Left ventricle myocardium inferior (tissue), 1 donor: ENCODE measurements around the gene HOXD12. TPM values are rescaled to one million over a fixed set of nuclear protein-coding genes. Genes with fewer than 3 reads are reported as not detected.

Experiments used
- DNase-seq: peaks from one replicate; pipeline ENCODE4 v3.0.0-alpha.2; 2020
- H3K27ac ChIP-seq: fragments of 200-600 bp; replicated peaks from 2 replicates; pipeline ENCODE4 v1.8.0; 2021
- H3K27me3 ChIP-seq: fragments of 200-600 bp; 2 replicates; pipeline ENCODE4 v1.8.0; 2021; ENCODE audit warnings: low read depth
- H3K36me3 ChIP-seq: fragments of 200-600 bp; 2 replicates; pipeline ENCODE4 v1.8.0; 2021
- H3K4me1 ChIP-seq: fragments of 200-600 bp; 2 replicates; pipeline ENCODE4 v1.8.0; 2021
- H3K4me3 ChIP-seq: fragments of 200-600 bp; 2 replicates; pipeline ENCODE4 v1.8.0; 2021; ENCODE audit warnings: mild to moderate bottlenecking, moderate library complexity
- H3K9me3 ChIP-seq: fragments of 200-600 bp; replicated peaks from 2 replicates; pipeline ENCODE4 v1.8.0; 2021
- intact Hi-C: fragments of 100-400 bp; cut with micrococcal nuclease; formaldehyde crosslinking; loops from one replicate; pipeline ENCODE4 v1.11.0; 2022
- total RNA-seq: library from RNA; stranded (reverse); fragmentation: NEBNext Ultra II Directional; extraction: Animal tissue kit (Norgen Biotek cat#: 25700); gene quantifications from one replicate; pipeline ENCODE4 v1.2.1, GENCODE V29; 2021
- TF ChIP-seq, protein P1 (sequence below): fragments of 200-600 bp; IDR thresholded peaks from 2 replicates; pipeline ENCODE4 v1.8.0; 2021; ENCODE audit warnings: antibody characterized with exemption, mild to moderate bottlenecking, borderline replicate concordance
- donor health status: DM: no; HTN: yes; CAD: no; lungs with severe emphysema.

Gene HOXD12
- total RNA-seq, 1 donor from 2014 or later = not detected

DNA sequence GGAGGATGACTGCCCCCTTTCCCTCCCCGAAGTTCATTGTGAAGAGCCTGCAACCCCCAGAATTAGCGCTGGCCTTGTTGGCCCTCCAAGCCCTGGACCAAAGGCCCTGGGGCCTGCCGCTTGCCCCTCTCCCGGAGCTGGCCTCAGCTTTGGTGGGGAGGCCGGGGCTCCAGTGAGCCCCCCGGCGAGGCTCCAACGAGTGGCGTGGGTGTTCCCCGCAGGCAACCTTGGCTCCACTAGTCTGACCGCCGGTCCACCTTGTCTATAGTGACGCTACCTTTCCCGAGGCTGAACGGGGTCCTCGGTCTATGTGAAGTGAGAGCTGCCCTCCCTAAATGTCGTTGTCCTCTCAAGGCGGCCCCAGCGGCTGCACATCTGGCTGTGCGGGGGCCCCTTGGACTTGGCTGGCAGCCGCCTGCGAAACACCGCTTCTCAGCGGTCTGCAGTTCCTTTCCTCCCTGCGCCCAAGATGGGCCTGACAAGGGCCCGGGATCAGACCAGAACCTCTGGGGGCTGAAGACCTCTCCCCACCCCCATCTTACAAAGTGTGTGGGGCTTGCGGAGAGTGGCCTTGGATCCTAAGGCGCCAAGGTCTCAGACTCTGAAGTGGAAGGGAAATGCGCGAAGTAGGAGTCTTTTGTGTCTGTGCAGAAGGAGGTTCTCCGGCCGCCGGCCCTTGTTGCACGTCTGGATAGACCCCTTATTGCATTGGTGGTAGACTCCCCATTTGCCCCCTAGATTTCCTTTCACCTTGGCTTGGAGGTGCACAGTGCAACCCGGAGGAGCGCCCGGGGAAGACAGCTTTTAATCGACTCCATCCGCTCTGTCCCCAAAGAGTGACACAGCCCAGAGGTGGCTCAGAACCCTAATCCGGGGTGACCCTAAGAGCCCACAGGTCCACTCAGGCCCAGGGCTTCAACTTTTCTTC, 13.0 kb downstream of the HOXD12 start:
- no peak overlapping the region for H3K27ac ChIP-seq
- no peak overlapping the region for H3K4me3 ChIP-seq
- peaks cover 100% of the 10 kb centered on the region for H3K27me3 ChIP-seq
- intact Hi-C loops = no loop called here
- H3K4me1 ChIP-seq = peaks cover 17% of the 10 kb centered on the region
- H3K36me3 ChIP-seq = no peaks in the 10 kb centered on the region
- TF ChIP-seq, protein P1, sequence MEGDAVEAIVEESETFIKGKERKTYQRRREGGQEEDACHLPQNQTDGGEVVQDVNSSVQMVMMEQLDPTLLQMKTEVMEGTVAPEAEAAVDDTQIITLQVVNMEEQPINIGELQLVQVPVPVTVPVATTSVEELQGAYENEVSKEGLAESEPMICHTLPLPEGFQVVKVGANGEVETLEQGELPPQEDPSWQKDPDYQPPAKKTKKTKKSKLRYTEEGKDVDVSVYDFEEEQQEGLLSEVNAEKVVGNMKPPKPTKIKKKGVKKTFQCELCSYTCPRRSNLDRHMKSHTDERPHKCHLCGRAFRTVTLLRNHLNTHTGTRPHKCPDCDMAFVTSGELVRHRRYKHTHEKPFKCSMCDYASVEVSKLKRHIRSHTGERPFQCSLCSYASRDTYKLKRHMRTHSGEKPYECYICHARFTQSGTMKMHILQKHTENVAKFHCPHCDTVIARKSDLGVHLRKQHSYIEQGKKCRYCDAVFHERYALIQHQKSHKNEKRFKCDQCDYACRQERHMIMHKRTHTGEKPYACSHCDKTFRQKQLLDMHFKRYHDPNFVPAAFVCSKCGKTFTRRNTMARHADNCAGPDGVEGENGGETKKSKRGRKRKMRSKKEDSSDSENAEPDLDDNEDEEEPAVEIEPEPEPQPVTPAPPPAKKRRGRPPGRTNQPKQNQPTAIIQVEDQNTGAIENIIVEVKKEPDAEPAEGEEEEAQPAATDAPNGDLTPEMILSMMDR = no peak
- DNase-seq = no peak
- no peaks in the 10 kb centered on the region for H3K9me3 ChIP-seq

DNA sequence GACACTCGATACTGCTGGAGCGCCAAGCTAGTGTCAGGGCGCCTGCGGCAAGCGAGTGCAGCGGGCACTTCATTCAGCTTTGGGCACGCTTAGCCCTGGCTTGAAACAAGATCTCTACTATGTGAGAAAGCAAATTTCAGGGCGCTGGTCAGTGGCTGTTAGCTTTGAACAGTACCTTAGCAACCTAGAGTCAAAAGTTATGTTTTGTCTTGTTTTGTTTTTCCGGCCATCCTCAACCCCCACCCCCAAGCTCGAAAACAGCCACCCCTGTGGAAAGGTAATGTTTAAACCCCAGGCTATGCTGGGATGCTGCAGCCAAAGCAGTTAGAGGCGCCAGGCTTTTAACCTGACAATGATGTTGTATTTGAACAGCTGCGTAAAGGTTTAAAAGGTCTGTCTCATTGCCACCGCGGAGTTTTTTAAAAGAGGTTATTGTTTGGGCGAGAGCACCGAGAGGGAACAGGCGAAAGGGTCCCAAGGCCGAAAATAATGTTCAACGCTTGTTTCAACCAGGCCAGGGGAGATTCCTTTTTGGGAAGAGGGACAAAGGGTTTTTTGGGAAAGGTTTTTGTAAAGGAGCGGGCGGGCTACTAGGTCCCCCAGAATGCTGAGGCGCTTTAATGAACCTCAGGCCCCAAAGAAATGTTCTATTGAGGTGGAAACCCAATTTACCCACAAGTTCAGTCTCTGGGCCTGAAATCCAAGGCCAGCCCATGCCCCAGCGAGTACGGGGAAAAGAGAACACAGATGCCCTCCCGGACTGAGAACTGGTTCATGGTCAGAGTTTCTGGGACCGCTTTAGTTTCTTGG, 14.7 kb downstream of the HOXD12 start:
- no peak for DNase-seq
- Histone ChIP-seq H3K4me1 (peaks cover under 1% of the 10 kb centered on the region), H3K27ac (no peak overlapping the region), H3K27me3 (peaks cover 100% of the 10 kb centered on the region), H3K36me3 (no peaks in the 10 kb centered on the region), H3K9me3 (no peaks in the 10 kb centered on the region), H3K4me3 (no peak overlapping the region)
- intact Hi-C loops = no loop called here
- TF ChIP-seq, protein P1 = no peak

DNA sequence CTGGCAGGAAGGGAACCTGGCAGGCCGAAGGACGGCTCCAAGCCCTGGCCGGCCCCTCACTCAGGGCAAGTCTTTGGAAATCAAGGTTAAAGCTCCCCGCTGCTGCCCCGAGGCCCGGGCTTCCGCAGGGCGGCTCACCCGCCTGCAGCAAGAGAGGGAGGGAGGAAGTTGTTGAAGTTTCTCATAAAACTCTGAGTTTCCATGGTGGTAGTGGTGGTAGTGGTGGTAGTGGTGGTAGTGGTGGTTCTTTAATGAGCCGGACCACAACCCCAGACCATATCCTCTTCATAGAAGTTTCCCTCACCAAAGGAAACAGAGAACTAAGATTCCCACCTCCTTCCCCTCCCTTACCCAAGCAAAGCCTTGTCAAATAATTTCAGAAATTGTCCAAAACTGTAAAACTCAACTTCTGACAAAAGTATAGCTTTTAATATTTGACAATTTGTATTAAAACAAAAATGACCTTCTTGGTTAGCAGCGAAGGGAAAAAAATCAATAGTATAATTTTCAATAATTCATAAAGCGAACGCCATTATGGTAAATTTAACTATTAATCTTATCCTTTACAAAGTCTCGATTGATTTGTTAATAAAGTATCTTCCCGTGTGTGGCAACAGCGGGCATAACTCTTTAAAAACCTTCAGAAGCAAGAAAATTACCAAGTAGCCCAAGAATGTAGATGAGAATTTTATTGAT, 15.5 kb downstream of the HOXD12 start:
- TF ChIP-seq, protein P1 = no peak
- Histone ChIP-seq H3K27me3 (peaks cover 100% of the 10 kb centered on the region), H3K27ac (no peak overlapping the region), H3K36me3 (no peaks in the 10 kb centered on the region), H3K4me3 (no peak overlapping the region), H3K9me3 (no peaks in the 10 kb centered on the region), H3K4me1 (no peaks in the 10 kb centered on the region)
- DNase-seq = no peak
- intact Hi-C loops = no loop called here

DNA sequence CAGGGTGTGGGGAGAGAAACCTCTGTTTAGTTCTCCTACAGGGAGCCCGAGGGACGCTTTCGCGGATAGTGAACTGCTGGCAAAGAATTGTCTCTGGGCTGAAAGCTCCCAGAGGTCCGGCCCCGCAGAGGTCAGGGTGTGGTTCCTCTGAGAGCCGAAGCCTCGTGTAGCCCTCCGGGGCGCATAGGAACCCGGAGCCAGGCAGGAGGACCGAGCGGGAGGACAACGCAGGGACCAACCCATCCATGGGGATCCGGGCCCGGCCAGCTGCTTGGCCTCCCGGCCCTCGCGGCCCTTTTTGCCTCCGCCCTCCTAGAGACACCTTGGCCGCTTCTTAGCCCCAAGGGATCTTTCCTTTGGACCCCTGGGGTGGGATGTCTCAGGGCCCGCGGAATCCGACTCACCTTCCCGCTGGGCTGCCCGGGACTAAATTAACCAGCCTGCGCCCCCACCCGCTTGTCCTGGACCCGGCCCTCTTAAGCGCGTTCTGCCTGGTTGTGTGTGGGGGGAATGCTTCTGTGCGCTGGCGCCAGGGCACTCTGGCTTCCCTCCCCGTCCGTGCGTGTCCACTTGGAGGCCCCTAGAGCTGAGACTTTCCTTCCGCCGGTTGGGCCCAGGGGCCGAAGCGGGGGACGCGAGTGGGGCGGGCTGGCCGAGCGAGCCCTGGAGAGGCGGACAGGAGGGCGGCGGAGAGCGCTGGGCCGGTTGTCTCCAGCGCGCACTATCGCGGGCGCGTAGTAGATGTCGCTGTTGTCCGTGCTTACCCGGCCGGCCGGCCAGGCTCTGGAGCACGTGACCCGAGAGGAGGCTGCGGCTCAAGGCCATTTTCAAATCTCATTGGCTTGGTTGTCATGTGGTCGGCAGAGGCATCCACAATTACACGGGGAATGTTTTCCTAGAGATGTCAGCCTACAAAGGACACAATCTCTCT, 16.6 kb downstream of the HOXD12 start, which contains the start of gene HOXD10:
TSS of gene HOXD10 (plus strand) at position 896 of the 931 bp plus-strand sequence. CDS start 56 bp downstream, outside the sequence.
- intact Hi-C loops = no loop called here
- H3K9me3 ChIP-seq = no peaks in the 10 kb centered on the region
- no peaks in the 10 kb centered on the region for H3K36me3 ChIP-seq
- H3K27me3 ChIP-seq = peaks cover 100% of the 10 kb centered on the region
- H3K4me1 ChIP-seq = no peaks in the 10 kb centered on the region
- peak within 1 kb of the TSS; percentile 5 for H3K4me3 ChIP-seq
- no peak within 1 kb of the TSS for H3K27ac ChIP-seq
- no peak for DNase-seq
- TF ChIP-seq, protein P1 = no peak
